Activated CD4-positive, alpha-beta T cell treated with anti-CD3 and anti-CD28 coated beads, Interleukin-10, Interleukin-2, amounts not matched to agents 100 ng/mL and 50 ng/mL, durations not matched to agents 16 hours and 8 hours (primary cell): ENCODE data around the gene SPIRE1.
"Not testable (repeated sequence)": the region's sequence is repeated elsewhere in the genome, so short reads cannot be mapped to it uniquely, and the experiment has no call there.

ENCODE experiments used
- DNase-seq: peaks from one replicate; pipeline ENCODE4 v3.0.0-alpha.2; 2020

Gene SPIRE1

GRCh38 chr18:12597760-12598159 lies 60.1 kb downstream of the SPIRE1 start:
- DNase-seq: no peak

GRCh38 chr18:12595571-12596255 lies 62.2 kb downstream of the SPIRE1 start:
- no peak for DNase-seq

GRCh38 chr18:12593866-12594265 lies 64.0 kb downstream of the SPIRE1 start:
- DNase-seq: no peak

- DNase-seq: no peak
Measured at GRCh38 chr18:12592597-12593127, 65.2 kb downstream of the SPIRE1 start.

GRCh38 chr18:12589448-12589847 lies 68.5 kb downstream of the SPIRE1 start:
- no peak for DNase-seq

GRCh38 chr18:12586956-12587355 lies 71.0 kb downstream of the SPIRE1 start:
- no peak for DNase-seq

- no peak for DNase-seq
Measured at GRCh38 chr18:12585218-12585617, 72.7 kb downstream of the SPIRE1 start.

GRCh38 chr18:12580630-12581342 lies 77.1 kb downstream of the SPIRE1 start:
- no peak for DNase-seq

GRCh38 chr18:12579775-12580174 lies 78.1 kb downstream of the SPIRE1 start:
- DNase-seq: no peak

- DNase-seq: no peak
Measured at GRCh38 chr18:12577848-12578247, 80.1 kb downstream of the SPIRE1 start.

- no peak for DNase-seq
Measured at GRCh38 chr18:12574494-12575185, 83.3 kb downstream of the SPIRE1 start.

GRCh38 chr18:12571630-12572029 lies 86.3 kb downstream of the SPIRE1 start:
- no peak for DNase-seq

- DNase-seq: no peak
Measured at GRCh38 chr18:12569791-12570190, 88.1 kb downstream of the SPIRE1 start.

GRCh38 chr18:12567849-12568248 lies 90.1 kb downstream of the SPIRE1 start:
- no peak for DNase-seq

GRCh38 chr18:12564861-12565260 lies 93.0 kb downstream of the SPIRE1 start:
- no peak for DNase-seq

GRCh38 chr18:12564378-12564777 lies 93.5 kb downstream of the SPIRE1 start:
- DNase-seq: no peak

GRCh38 chr18:12560600-12560999 lies 97.3 kb downstream of the SPIRE1 start:
- not testable (repeated sequence) for DNase-seq

- DNase-seq: no peak
Measured at GRCh38 chr18:12559319-12559718, 98.6 kb downstream of the SPIRE1 start.

GRCh38 chr18:12556946-12557806 lies 100.7 kb downstream of the SPIRE1 start:
- no peak for DNase-seq

GRCh38 chr18:12554796-12555388 lies 103.0 kb downstream of the SPIRE1 start:
- DNase-seq: no peak

- DNase-seq: no peak
Measured at GRCh38 chr18:12552879-12553242, 105.0 kb downstream of the SPIRE1 start.
